Panc1 (cell line): Measurements from ENCODE around the gene MIPEP. TPM values are rescaled to one million over a fixed set of nuclear protein-coding genes. Genes with fewer than 3 reads are reported as not detected.

Source experiments
- ATAC-seq: fragments of 200-7000 bp; cut with Tn5 transposase; 2 replicates; pipeline ENCODE4 v1.9.1; 2020; ENCODE audit warnings: mild to moderate bottlenecking, moderate library complexity
- BruUV-seq: library from RNA; stranded (reverse); fragments of 400-500 nt; replicated peaks from 2 replicates; lab custom pipeline; 2021; lab: Mats Ljungman, UMichigan
- CTCF ChIA-PET: fragments of 300-600 bp; sonication (Branson Sonifier 250); formaldehyde crosslinking; loops from one replicate; lab custom pipeline; 2022; ENCODE audit warnings: antibody characterized with exemption; lab: Charles Lee
- POLR2A ChIA-PET: fragments of 300-600 bp; sonication (Branson Sonifier 250); formaldehyde crosslinking; loops from one replicate; lab custom pipeline; 2022; ENCODE audit warnings: antibody characterized with exemption; lab: Charles Lee
- DNase-seq: peaks from one replicate; pipeline ENCODE4 v3.0.0-alpha.2; 2010; ENCODE audit warnings: low read depth, low spot score
- H3K27ac ChIP-seq: 2 replicates; pipeline ENCODE4 v1.5.1; 2011; ENCODE audit warnings: mild to moderate bottlenecking, low read length, inconsistent platforms
- H3K27me3 ChIP-seq: fragments of 200-500 bp; sonication (Bioruptor generic); 2 replicates; pipeline ENCODE4 v1.6.0; 2014; ENCODE audit warnings: low read length, inconsistent platforms; ENCODE audit not compliant: control insufficient read depth, insufficient read depth
- H3K36me3 ChIP-seq: fragments of 200-500 bp; sonication (Bioruptor generic); 2 replicates; pipeline ENCODE4 v1.5.1; 2014; ENCODE audit warnings: inconsistent platforms, mild to moderate bottlenecking, low read length, moderate library complexity; ENCODE audit not compliant: control insufficient read depth, insufficient read depth
- H3K4me1 ChIP-seq: 2 replicates; pipeline ENCODE4 v1.5.1; 2011; ENCODE audit warnings: inconsistent platforms, mild to moderate bottlenecking, low read length, moderate library complexity; ENCODE audit not compliant: control insufficient read depth, insufficient read depth
- H3K4me3 ChIP-seq, 2 experiments: 2 replicates each; pipeline ENCODE4 v1.5.1; 2011 to 2012; ENCODE audit warnings: low read depth in 2 of 2, low read length in 2 of 2, mild to moderate bottlenecking in 2 of 2, inconsistent platforms in 1 of 2, moderate library complexity in 1 of 2
- H3K9me3 ChIP-seq: fragments of 200-500 bp; sonication (Bioruptor generic); 2 replicates; pipeline ENCODE4 v1.5.1; 2014; ENCODE audit warnings: low read depth, mild to moderate bottlenecking, inconsistent platforms, low read length, moderate library complexity; ENCODE audit not compliant: control insufficient read depth, insufficient read depth
- CTCF ChIP-seq: fragments of 450-650 bp; IDR thresholded peaks from 2 replicates; pipeline ENCODE4 v1.5.1; 2017; ENCODE audit warnings: mild to moderate bottlenecking
- POLR2AphosphoS5 ChIP-seq: IDR thresholded peaks from 2 replicates; pipeline ENCODE4 v1.6.1; 2012; ENCODE audit warnings: mild to moderate bottlenecking, low read depth, low read length, moderate library complexity
- REST ChIP-seq, 2 experiments: IDR thresholded peaks; 2 replicates each; pipeline ENCODE4 v1.6.1; 2011 to 2012; ENCODE audit warnings: low read depth in 2 of 2, control low read depth in 1 of 2, low read length in 1 of 2, mild to moderate bottlenecking in 1 of 2, moderate library complexity in 1 of 2; ENCODE audit not compliant: insufficient read depth in 1 of 2
- SIN3A ChIP-seq: IDR thresholded peaks from 2 replicates; pipeline ENCODE4 v1.6.1; 2012; ENCODE audit warnings: low read depth, mild to moderate bottlenecking, low read length, moderate library complexity, borderline replicate concordance; ENCODE audit not compliant: insufficient read depth
- TCF7L2 ChIP-seq: IDR thresholded peaks from 2 replicates; pipeline ENCODE4 v1.6.1; 2011; ENCODE audit warnings: mild to moderate bottlenecking, low read depth, low read length, inconsistent platforms
- in situ Hi-C: cut with HindIII; loops from 2 replicates; pipeline ENCODE4 v1.10.0; 2016; ENCODE audit warnings: low sequenced_read_pairs, low pct_unique_long_range_greater_than_20kb
- intact Hi-C: fragments of 100-400 bp; cut with micrococcal nuclease; formaldehyde crosslinking; loops from one replicate; pipeline ENCODE4 v1.10.0; 2022; ENCODE audit not compliant: unreplicated experiment
- total RNA-seq: library from RNA; stranded (reverse); gene quantifications from one replicate; pipeline ENCODE4 v1.2.1, GENCODE V29; 2021; ENCODE audit not compliant: unreplicated experiment

The MIPEP gene
- total RNA-seq, 1 experiment from 2014 or later: 13.8 TPM

- CTCF ChIA-PET: no interaction called here
- in situ Hi-C loops: no loop called here
Measured at GRCh38 chr13:23766939-23767338, 122.3 kb downstream of the MIPEP start.

GRCh38 chr13:23766283-23766682 is 122.9 kb downstream of the MIPEP start:
- H3K27ac ChIP-seq: no peak overlapping the region
- POLR2A ChIA-PET: no interaction called here
- TF ChIP-seq CTCF (no peak), REST (IDR thresholded peaks at IDR 0.05; ENCODE audit: insufficient read depth in 1 of 2, low read depth in 2 of 2, low read length in 1 of 2) (no peak), POLR2AphosphoS5 (no peak), TCF7L2 (no peak), SIN3A (no peak)
- H3K27me3 ChIP-seq: no peaks in the 10 kb centered on the region
- BruUV-seq: no TSS peak
- no peak overlapping the region for H3K4me3 ChIP-seq
- H3K9me3 ChIP-seq: no peaks in the 10 kb centered on the region
- CTCF ChIA-PET: no interaction called here
- intact Hi-C loops: no loop called here
- no peak for DNase-seq
- H3K36me3 ChIP-seq: no peaks in the 10 kb centered on the region
- ATAC-seq: no peak
- in situ Hi-C loops: no loop called here
- H3K4me1 ChIP-seq: no peaks in the 10 kb centered on the region

More at GRCh38 chr13:23766939-23767338, 122.3 kb downstream of the MIPEP start:
- POLR2A ChIA-PET: no interaction called here
- TF ChIP-seq CTCF (no peak), SIN3A (no peak), TCF7L2 (no peak), REST (IDR thresholded peaks at IDR 0.05; ENCODE audit: insufficient read depth in 1 of 2, low read depth in 2 of 2, low read length in 1 of 2) (no peak), POLR2AphosphoS5 (no peak)
- intact Hi-C loops: no loop called here
- Histone ChIP-seq H3K27me3 (no peaks in the 10 kb centered on the region), H3K27ac (no peak overlapping the region), H3K4me3 (no peak overlapping the region), H3K4me1 (no peaks in the 10 kb centered on the region), H3K9me3 (no peaks in the 10 kb centered on the region), H3K36me3 (no peaks in the 10 kb centered on the region)
- no TSS peak for BruUV-seq
- DNase-seq (no peak), ATAC-seq (no peak)
